HepG2 (cell line): ENCODE data around the gene TMCC2. TPM values are rescaled to one million over a fixed set of nuclear protein-coding genes. Genes with fewer than 3 reads are reported as not detected.

Experiments used
- ATAC-seq: fragments of 200-7000 bp; cut with Tn5 transposase; 3 replicates; pipeline ENCODE4 v1.9.1; 2020; ENCODE audit warnings: mild to moderate bottlenecking, moderate library complexity
- BruUV-seq: library from RNA; stranded (reverse); fragments of 400-500 nt; replicated peaks from 2 replicates; lab custom pipeline; 2021; lab: Mats Ljungman, UMichigan
- CTCF ChIA-PET: fragments of 300-600 bp; formaldehyde crosslinking; extraction: SDS; loops from one replicate; lab custom pipeline; 2021; ENCODE audit warnings: low total read pairs, inconsistent platforms, low intra/inter-chr PET ratio; lab: Yijun Ruan, JAX
- POLR2A ChIA-PET: fragments of 350-600 bp; sonication (Branson Sonifier 250); formaldehyde crosslinking; loops from one replicate; lab custom pipeline; 2020; ENCODE audit warnings: antibody characterized with exemption, inconsistent platforms; lab: Yijun Ruan, JAX
- DNase-seq: peaks from one replicate; pipeline ENCODE4 v3.0.0-alpha.2; 2015; ENCODE audit warnings: low spot score
- FAIRE-seq: peaks from 3 replicates; lab custom pipeline; 2011; peaks lifted over from hg19 to GRCh38; lab: Jason Lieb, UNC
- H2AFZ ChIP-seq: one replicate; pipeline ENCODE4 v1.6.1; 2011; ENCODE audit warnings: low read length, inconsistent platforms
- H3K27ac ChIP-seq: fragments of 300-600 bp; 3 replicates; pipeline ENCODE4 v1.8.0; 2011; ENCODE audit warnings: mixed run types, mild to moderate bottlenecking, mixed read lengths, low read length, inconsistent platforms; ENCODE audit not compliant: insufficient read depth; ENCODE audit errors: extremely low read length
- H3K27me3 ChIP-seq, 2 experiments: fragments of 200-600 bp in 1 of 2; 2 replicates in 1 of 2; 3 replicates in 1 of 2; pipeline versions ENCODE4 v1.6.0 to v1.8.0; 2011; ENCODE audit warnings: low read length in 2 of 2, mild to moderate bottlenecking in 2 of 2, moderate library complexity in 2 of 2, inconsistent platforms in 1 of 2; ENCODE audit not compliant: insufficient read depth in 2 of 2, control insufficient read depth in 1 of 2
- H3K36me3 ChIP-seq, 2 experiments: fragments of 200-600 bp in 1 of 2; replicated peaks in 1 of 2; 2 replicates in 1 of 2; 3 replicates in 1 of 2; pipeline versions ENCODE4 v1.5.1 to v1.8.0; 2011; ENCODE audit warnings: low read length in 2 of 2, inconsistent platforms in 1 of 2; ENCODE audit not compliant: insufficient read depth in 2 of 2, control insufficient read depth in 1 of 2
- H3K4me1 ChIP-seq: 2 replicates; pipeline ENCODE4 v1.5.1; 2012; ENCODE audit warnings: low read length, inconsistent platforms; ENCODE audit not compliant: insufficient read depth
- H3K4me2 ChIP-seq: 2 replicates; pipeline ENCODE4 v1.6.0; 2011; ENCODE audit warnings: low read depth, low read length, inconsistent platforms
- H3K4me3 ChIP-seq, 3 experiments: fragments of 200-600 bp in 1 of 3; sonication (generic), shearing (Covaris generic) in 1 of 3; replicated peaks in 1 of 3; 2 replicates each; pipeline ENCODE4 v1.5.1; 2011 to 2016; ENCODE audit warnings: low read length in 3 of 3, inconsistent platforms in 2 of 3, low read depth in 2 of 3, mild to moderate bottlenecking in 2 of 3, control low read depth in 1 of 3, mixed read lengths in 1 of 3; ENCODE audit not compliant: insufficient read depth in 1 of 3
- H3K79me2 ChIP-seq: one replicate; pipeline ENCODE4 v1.6.1; 2011; ENCODE audit warnings: low read length, inconsistent platforms; ENCODE audit not compliant: insufficient read depth
- H3K9ac ChIP-seq: 2 replicates; pipeline ENCODE4 v1.6.0; 2011; ENCODE audit warnings: mild to moderate bottlenecking, low read depth, low read length, inconsistent platforms; ENCODE audit not compliant: insufficient read depth
- H3K9me3 ChIP-seq: 2 replicates; pipeline ENCODE4 v1.5.1; 2012; ENCODE audit warnings: mild to moderate bottlenecking, low read length
- H4K20me1 ChIP-seq: 2 replicates; pipeline ENCODE4 v1.6.0; 2011; ENCODE audit warnings: inconsistent platforms, mild to moderate bottlenecking, low read length, moderate library complexity; ENCODE audit not compliant: insufficient read depth
- ERF ChIP-seq: IDR thresholded peaks from 2 replicates; pipeline ENCODE4 v1.6.1; 2018; ENCODE audit warnings: missing biosample characterization, missing genetic modification reagents
- NCOA1 ChIP-seq: sonication (generic); formaldehyde crosslinking; IDR thresholded peaks from 2 replicates; pipeline ENCODE4 v1.9.0; 2021; ENCODE audit warnings: missing genetic modification reagents
- RAD51 ChIP-seq: fragments of 450-650 bp; IDR thresholded peaks from 2 replicates; pipeline ENCODE4 v1.6.1; 2016; ENCODE audit warnings: borderline replicate concordance
- SMAD9 ChIP-seq: sonication (generic); formaldehyde crosslinking; IDR thresholded peaks from 2 replicates; pipeline ENCODE4 v1.5.1; 2020; ENCODE audit warnings: mild to moderate bottlenecking, missing genetic modification reagents
- SPEN ChIP-seq: sonication (generic); formaldehyde crosslinking; IDR thresholded peaks from 2 replicates; pipeline ENCODE4 v1.5.1; 2020; ENCODE audit warnings: low read depth, mild to moderate bottlenecking, missing genetic modification reagents
- THAP11 ChIP-seq: IDR thresholded peaks from 2 replicates; pipeline ENCODE4 v1.6.1; 2016; ENCODE audit warnings: missing biosample characterization, missing genetic modification reagents
- ZNF570 ChIP-seq: sonication (generic); formaldehyde crosslinking; IDR thresholded peaks from 2 replicates; pipeline ENCODE4 v1.4.0; 2020; ENCODE audit warnings: mild to moderate bottlenecking, missing genetic modification reagents, borderline replicate concordance
- ZNF816 ChIP-seq: sonication (generic); formaldehyde crosslinking; IDR thresholded peaks from 2 replicates; pipeline ENCODE4 v1.8.0; 2022; ENCODE audit warnings: missing genetic modification reagents, mild to moderate bottlenecking, borderline replicate concordance
- ZNF883 ChIP-seq: sonication (generic); formaldehyde crosslinking; IDR thresholded peaks from 2 replicates; pipeline ENCODE4 v1.5.1; 2020; ENCODE audit warnings: mild to moderate bottlenecking, missing genetic modification reagents; ENCODE audit errors: not compliant biosample characterization
- WGBS: methylation state at CpG from one replicate; pipeline ENCODE4 v1.1.6; 2017; ENCODE audit warnings: low lambda C conversion rate; 5-methylcytosine and 5-hydroxymethylcytosine counted together
- in situ Hi-C: cut with HindIII; loops from 2 replicates; pipeline ENCODE4 v1.10.0; 2017; ENCODE audit warnings: low pct_unique_long_range_greater_than_20kb; ENCODE audit not compliant: extremely low pct_ligation_motif_present
- intact Hi-C: fragments of 100-400 bp; cut with micrococcal nuclease; formaldehyde crosslinking; loops from one replicate; pipeline ENCODE4 v1.10.0; 2022; ENCODE audit not compliant: unreplicated experiment
- polyA plus RNA-seq, 8 experiments: library from polyadenylated mRNA; depleted of rRNA in 3 of 8; stranded (reverse) in 7 of 8; unstranded in 1 of 8; fragments of >200 nt; fragmentation: Illumina TruSeq in 4 of 8; extraction: Trizol in 4 of 8; gene quantifications; 2 replicates each; pipeline versions ENCODE4 v1.2.1 to v1.2.3, GENCODE V29; 2011 to 2016; ENCODE audit warnings: low read depth in 4 of 8, missing spikeins in 1 of 8, mixed read lengths in 1 of 8; ENCODE audit not compliant: insufficient read depth in 1 of 8
- total RNA-seq, 5 experiments: library from RNA; depleted of rRNA; stranded (reverse); fragments of >200 nt; fragmentation: Illumina TruSeq; extraction: Trizol; gene quantifications; 2 replicates each; pipeline ENCODE4 v1.2.3, GENCODE V29; 2016; ENCODE audit warnings: low read depth in 1 of 5
- TF ChIP-seq, protein P1 (sequence below): sonication (generic); formaldehyde crosslinking; IDR thresholded peaks from 2 replicates; pipeline ENCODE4 v1.8.1; 2023; ENCODE audit warnings: missing genetic modification reagents, mild to moderate bottlenecking, borderline replicate concordance
- TF ChIP-seq, protein P2 (sequence below): sonication (generic); formaldehyde crosslinking; IDR thresholded peaks from 2 replicates; pipeline ENCODE4 v1.8.0; 2022; ENCODE audit warnings: mild to moderate bottlenecking, missing genetic modification reagents, borderline replicate concordance
- TF ChIP-seq, protein P3 (sequence below): IDR thresholded peaks from 2 replicates; pipeline ENCODE4 v1.6.1; 2012; ENCODE audit warnings: low read depth, low read length, improper control_type of control experiment
- TF ChIP-seq, protein P4 (sequence below): sonication (generic); formaldehyde crosslinking; IDR thresholded peaks from 2 replicates; pipeline ENCODE4 v1.4.0; 2020; ENCODE audit warnings: missing genetic modification reagents
- TF ChIP-seq, protein P5 (sequence below): sonication (generic); formaldehyde crosslinking; IDR thresholded peaks from 2 replicates; pipeline ENCODE4 v1.4.0; 2020; ENCODE audit warnings: missing genetic modification reagents

The TMCC2 gene
- total and polyA plus RNA-seq, 2 of the 13 experiments (the other 11 are each of a cell fraction or from before 2014, with no cell fraction given), result 0.12 to 0.24 TPM

DNA sequence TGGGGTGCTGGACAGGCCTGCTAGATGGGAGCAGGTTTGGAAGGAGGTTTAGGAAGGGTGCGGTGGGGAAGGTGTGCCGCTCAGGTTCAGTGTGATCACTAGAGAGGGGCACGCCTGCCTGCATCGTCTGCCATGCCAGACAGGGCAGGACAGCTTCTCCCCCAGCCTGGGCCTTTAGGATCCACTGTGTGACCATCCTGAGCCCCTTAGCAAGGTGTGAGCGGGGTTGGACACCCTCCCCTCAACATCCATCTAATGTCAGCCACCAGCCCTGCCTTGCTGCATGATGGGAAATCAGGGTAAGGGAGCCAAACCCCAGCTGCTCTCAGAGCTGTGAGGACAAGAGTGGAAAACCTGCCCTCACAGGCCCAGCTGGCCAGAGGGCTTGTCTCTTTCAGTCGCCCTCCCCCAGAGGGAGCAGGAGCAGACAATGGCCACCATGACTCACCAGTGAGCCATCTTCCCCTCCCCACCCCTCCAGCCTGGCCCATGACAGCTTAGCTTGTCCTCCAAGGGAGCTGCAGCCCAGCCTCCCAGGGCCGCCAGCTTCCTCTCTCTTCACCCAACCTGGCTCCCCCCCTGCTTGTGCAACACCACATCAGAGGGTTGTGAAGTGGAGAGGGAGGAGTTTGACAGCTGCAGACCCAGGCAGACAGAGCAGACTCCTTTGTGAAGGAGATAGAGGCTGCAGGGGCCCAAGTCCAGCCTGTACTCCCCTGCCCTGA, 56.8 kb downstream of the TMCC2 start:
- Histone ChIP-seq H3K79me2 (no peaks in the 10 kb centered on the region), H3K36me3 (no peaks in the 10 kb centered on the region), H3K27me3 (no peaks in the 10 kb centered on the region), H4K20me1 (no peaks in the 10 kb centered on the region), H3K4me2 (peak overlapping the region; percentile 51), H3K9ac (0 out of 2 replicates have a peak overlapping the region, but pooled peaks have one; percentile 11), H3K9me3 (no peaks in the 10 kb centered on the region), H2AFZ (no peak overlapping the region), H3K4me1 (peaks cover 53% of the 10 kb centered on the region), H3K4me3 (peak overlapping the region in 1 of 3 experiments; percentile 25; a peak in 2 of 6 replicates), H3K27ac (peak overlapping the region; percentile 15)
- ChIA-PET CTCF (interaction anchor here (1.7 kb wide), 1 partner anchor 11 kb away, joined by 4 read pairs; no protein-coding TSS in a partner anchor), POLR2A (interaction anchor here (1.1 to 4.2 kb wide), 8 partner anchors 9 to 165 kb away, joined by 3 to 38 read pairs (median 5); partner anchors contain the start of gene NUAK2)
- ATAC-seq, result peak; percentile 96
- intact Hi-C loops, result loop anchor here (1.0 kb wide), 1 partner anchor 37 kb away; the partner anchor contains the start of gene NUAK2
- in situ Hi-C loops, result no loop called here
- FAIRE-seq, result peak; percentile 96
- BruUV-seq, result no TSS peak
- DNase-seq, result peak; percentile 97
- WGBS, result 0% methylated on average over 2 of the region's 7 CpGs
- TF ChIP-seq ZNF816 (CRISPR knock-in tag), result no peak
- TF ChIP-seq, protein P1, sequence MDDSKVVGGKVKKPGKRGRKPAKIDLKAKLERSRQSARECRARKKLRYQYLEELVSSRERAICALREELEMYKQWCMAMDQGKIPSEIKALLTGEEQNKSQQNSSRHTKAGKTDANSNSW, result no peak
- TF ChIP-seq, protein P2, sequence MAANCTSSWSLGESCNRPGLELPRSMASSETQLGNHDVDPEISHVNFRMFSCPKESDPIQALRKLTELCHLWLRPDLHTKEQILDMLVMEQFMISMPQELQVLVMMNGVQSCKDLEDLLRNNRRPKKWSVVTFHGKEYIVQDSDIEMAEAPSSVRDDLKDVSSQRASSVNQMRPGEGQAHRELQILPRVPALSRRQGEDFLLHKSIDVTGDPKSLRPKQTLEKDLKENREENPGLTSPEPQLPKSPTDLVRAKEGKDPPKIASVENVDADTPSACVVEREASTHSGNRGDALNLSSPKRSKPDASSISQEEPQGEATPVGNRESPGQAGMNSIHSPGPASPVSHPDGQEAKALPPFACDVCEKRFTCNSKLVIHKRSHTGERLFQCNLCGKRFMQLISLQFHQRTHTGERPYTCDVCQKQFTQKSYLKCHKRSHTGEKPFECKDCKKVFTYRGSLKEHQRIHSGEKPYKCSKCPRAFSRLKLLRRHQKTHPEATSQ (CRISPR knock-in tag), result no peak
- no peak for TF ChIP-seq SMAD9
- no peak for TF ChIP-seq ERF (CRISPR knock-in tag)
- no peak for TF ChIP-seq ZNF570 (CRISPR knock-in tag)
- TF ChIP-seq, protein P3, sequence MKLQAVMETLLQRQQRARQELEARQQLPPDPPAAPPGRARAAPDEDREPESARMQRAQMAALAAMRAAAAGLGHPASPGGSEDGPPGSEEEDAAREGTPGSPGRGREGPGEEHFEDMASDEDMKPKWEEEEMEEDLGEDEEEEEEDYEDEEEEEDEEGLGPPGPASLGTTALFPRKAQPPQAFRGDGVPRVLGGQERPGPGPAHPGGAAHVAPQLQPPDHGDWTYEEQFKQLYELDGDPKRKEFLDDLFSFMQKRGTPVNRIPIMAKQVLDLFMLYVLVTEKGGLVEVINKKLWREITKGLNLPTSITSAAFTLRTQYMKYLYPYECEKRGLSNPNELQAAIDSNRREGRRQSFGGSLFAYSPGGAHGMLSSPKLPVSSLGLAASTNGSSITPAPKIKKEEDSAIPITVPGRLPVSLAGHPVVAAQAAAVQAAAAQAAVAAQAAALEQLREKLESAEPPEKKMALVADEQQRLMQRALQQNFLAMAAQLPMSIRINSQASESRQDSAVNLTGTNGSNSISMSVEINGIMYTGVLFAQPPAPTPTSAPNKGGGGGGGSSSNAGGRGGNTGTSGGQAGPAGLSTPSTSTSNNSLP, result no peak
- 0 out of 2 replicates have a peak, but pooled peaks have one; percentile 41 for TF ChIP-seq THAP11 (CRISPR knock-in tag)
- TF ChIP-seq NCOA1 (CRISPR knock-in tag), result no peak
- TF ChIP-seq, protein P4, sequence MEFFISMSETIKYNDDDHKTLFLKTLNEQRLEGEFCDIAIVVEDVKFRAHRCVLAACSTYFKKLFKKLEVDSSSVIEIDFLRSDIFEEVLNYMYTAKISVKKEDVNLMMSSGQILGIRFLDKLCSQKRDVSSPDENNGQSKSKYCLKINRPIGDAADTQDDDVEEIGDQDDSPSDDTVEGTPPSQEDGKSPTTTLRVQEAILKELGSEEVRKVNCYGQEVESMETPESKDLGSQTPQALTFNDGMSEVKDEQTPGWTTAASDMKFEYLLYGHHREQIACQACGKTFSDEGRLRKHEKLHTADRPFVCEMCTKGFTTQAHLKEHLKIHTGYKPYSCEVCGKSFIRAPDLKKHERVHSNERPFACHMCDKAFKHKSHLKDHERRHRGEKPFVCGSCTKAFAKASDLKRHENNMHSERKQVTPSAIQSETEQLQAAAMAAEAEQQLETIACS (CRISPR knock-in tag), result no peak
- TF ChIP-seq SPEN (CRISPR knock-in tag), result peak; percentile 45; the same call in 1 of the 2 replicates
- no peak for TF ChIP-seq ZNF883
- TF ChIP-seq RAD51, result no peak
- TF ChIP-seq, protein P5, sequence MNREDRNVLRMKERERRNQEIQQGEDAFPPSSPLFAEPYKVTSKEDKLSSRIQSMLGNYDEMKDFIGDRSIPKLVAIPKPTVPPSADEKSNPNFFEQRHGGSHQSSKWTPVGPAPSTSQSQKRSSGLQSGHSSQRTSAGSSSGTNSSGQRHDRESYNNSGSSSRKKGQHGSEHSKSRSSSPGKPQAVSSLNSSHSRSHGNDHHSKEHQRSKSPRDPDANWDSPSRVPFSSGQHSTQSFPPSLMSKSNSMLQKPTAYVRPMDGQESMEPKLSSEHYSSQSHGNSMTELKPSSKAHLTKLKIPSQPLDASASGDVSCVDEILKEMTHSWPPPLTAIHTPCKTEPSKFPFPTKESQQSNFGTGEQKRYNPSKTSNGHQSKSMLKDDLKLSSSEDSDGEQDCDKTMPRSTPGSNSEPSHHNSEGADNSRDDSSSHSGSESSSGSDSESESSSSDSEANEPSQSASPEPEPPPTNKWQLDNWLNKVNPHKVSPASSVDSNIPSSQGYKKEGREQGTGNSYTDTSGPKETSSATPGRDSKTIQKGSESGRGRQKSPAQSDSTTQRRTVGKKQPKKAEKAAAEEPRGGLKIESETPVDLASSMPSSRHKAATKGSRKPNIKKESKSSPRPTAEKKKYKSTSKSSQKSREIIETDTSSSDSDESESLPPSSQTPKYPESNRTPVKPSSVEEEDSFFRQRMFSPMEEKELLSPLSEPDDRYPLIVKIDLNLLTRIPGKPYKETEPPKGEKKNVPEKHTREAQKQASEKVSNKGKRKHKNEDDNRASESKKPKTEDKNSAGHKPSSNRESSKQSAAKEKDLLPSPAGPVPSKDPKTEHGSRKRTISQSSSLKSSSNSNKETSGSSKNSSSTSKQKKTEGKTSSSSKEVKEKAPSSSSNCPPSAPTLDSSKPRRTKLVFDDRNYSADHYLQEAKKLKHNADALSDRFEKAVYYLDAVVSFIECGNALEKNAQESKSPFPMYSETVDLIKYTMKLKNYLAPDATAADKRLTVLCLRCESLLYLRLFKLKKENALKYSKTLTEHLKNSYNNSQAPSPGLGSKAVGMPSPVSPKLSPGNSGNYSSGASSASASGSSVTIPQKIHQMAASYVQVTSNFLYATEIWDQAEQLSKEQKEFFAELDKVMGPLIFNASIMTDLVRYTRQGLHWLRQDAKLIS, result no peak
